ENCODE data around the gene TRIM66. TPM values are rescaled to one million over a fixed set of nuclear protein-coding genes. Genes with fewer than 3 reads are reported as not detected.

Gene TRIM66
- total and polyA plus RNA-seq, 2 donors (not counting 3 experiments of a cell fraction or from before 2014, with no cell fraction given): 5.5 to 11.7 TPM

- DNase-seq (ENCODE audit: low read depth, low spot score) (no peak), FAIRE-seq (no peak)
- no peak for TF ChIP-seq GATA2 (IDR thresholded peaks at IDR 0.05; ENCODE audit: insufficient read depth, insufficient read length, low read depth, low read length)
- TF ChIP-seq MAX (IDR thresholded peaks at IDR 0.05; ENCODE audit: insufficient read depth, insufficient read length): no peak
- TF ChIP-seq CTCF (IDR thresholded peaks at IDR 0.05; ENCODE audit: extremely low read depth in 1 of 2, insufficient read depth in 1 of 2, low read depth in 1 of 2, low read length in 2 of 2): no peak
- TF ChIP-seq EZH2 (IDR thresholded peaks at IDR 0.05; ENCODE audit: borderline replicate concordance, low read depth, low read length, severe bottlenecking): no peak
- TF ChIP-seq FOS (IDR thresholded peaks at IDR 0.05; ENCODE audit: borderline replicate concordance, insufficient read depth, low read length): no peak
- TF ChIP-seq JUN (IDR thresholded peaks at IDR 0.05; ENCODE audit: borderline replicate concordance, insufficient read depth, insufficient read length, low read depth): no peak
- no peak for TF ChIP-seq POLR2A (IDR thresholded peaks at IDR 0.05; ENCODE audit: low read depth, low read length)
- TF ChIP-seq POLR2AphosphoS5 (IDR thresholded peaks at IDR 0.05; ENCODE audit: insufficient read depth, low read depth, low read length): no peak
- TF ChIP-seq MYC (IDR thresholded peaks at IDR 0.05; ENCODE audit: low read depth, low read length): no peak
- H3K4me1 ChIP-seq (ENCODE audit: control insufficient read depth, extremely low read depth, insufficient read depth, low read length): no peaks in the 10 kb centered on the region
- BruUV-seq (replicated peaks): no TSS peak
- H3K4me3 ChIP-seq (replicated peaks in 1 of 3; ENCODE audit: insufficient read depth in 1 of 3, low read depth in 1 of 3, low read length in 3 of 3): no peak overlapping the region
- H3K36me3 ChIP-seq (ENCODE audit: control insufficient read depth in 2 of 2, extremely low read depth in 1 of 2, insufficient read depth in 2 of 2, low read length in 2 of 2): no peaks in the 10 kb centered on the region
- dilution Hi-C loops (cut with MboI; ENCODE audit: extremely low pct_ligation_motif_present, low sequenced_read_pairs): no loop called here
- no peaks in the 10 kb centered on the region for H3K79me2 ChIP-seq (ENCODE audit: control insufficient read depth, insufficient read depth, low read length)
- H3K4me2 ChIP-seq (ENCODE audit: insufficient read depth, low read length): no peak overlapping the region
- CTCF ChIA-PET: interaction anchor here (0.7 to 2.3 kb wide), 4 partner anchors 8 to 375 kb away, joined by 3 to 9 read pairs (median 4); partner anchors contain the start of genes RPL27A and TRIM66
- no peaks in the 10 kb centered on the region for H3K9me1 ChIP-seq (replicated peaks; ENCODE audit: control insufficient read depth, extremely low read depth, insufficient read depth, low read length)
- H3K27ac ChIP-seq (ENCODE audit: insufficient read depth, low read depth, low read length): no peak overlapping the region
- H4K20me1 ChIP-seq (replicated peaks; ENCODE audit: control insufficient read depth, extremely low read depth, insufficient read depth, low read length): no peaks in the 10 kb centered on the region
- intact Hi-C loops (cut with micrococcal nuclease): no loop called here
- H3K27me3 ChIP-seq (ENCODE audit: control insufficient read depth in 2 of 2, insufficient read depth in 2 of 2, low read length in 2 of 2): peaks cover 2 to 6% of the 10 kb centered on the region in 2 experiments
- POLR2A ChIA-PET: no interaction called here
- no peak overlapping the region for H3K9ac ChIP-seq (replicated peaks; ENCODE audit: extremely low read depth, insufficient read depth, low read length)
- H2AFZ ChIP-seq (ENCODE audit: low read depth, low read length): no peak overlapping the region
- no peaks in the 10 kb centered on the region for H3K9me3 ChIP-seq (replicated peaks; ENCODE audit: control insufficient read depth, insufficient read depth, low read length)
Observed at GRCh38 chr11:8584511-8584910, 98.0 kb downstream of the TRIM66 start.

Data from endothelial cell of umbilical vein (primary cell).